Measurements from ENCODE around the gene ALKBH4. TPM values are rescaled to one million over a fixed set of nuclear protein-coding genes. Genes with fewer than 3 reads are reported as not detected.
A peak's percentile ranks its signal among the peaks of the same experiment; 100 is the strongest.
"Not testable (repeated sequence)": the region's sequence is repeated elsewhere in the genome, so short reads cannot be mapped to it uniquely, and the experiment has no call there.

The ALKBH4 gene
- total and polyA plus RNA-seq, 10 of the 15 experiments (the other 5 are each of a cell fraction or from before 2014, with no cell fraction given) = 4.1 to 16.9 (median 11.3) TPM

DNA sequence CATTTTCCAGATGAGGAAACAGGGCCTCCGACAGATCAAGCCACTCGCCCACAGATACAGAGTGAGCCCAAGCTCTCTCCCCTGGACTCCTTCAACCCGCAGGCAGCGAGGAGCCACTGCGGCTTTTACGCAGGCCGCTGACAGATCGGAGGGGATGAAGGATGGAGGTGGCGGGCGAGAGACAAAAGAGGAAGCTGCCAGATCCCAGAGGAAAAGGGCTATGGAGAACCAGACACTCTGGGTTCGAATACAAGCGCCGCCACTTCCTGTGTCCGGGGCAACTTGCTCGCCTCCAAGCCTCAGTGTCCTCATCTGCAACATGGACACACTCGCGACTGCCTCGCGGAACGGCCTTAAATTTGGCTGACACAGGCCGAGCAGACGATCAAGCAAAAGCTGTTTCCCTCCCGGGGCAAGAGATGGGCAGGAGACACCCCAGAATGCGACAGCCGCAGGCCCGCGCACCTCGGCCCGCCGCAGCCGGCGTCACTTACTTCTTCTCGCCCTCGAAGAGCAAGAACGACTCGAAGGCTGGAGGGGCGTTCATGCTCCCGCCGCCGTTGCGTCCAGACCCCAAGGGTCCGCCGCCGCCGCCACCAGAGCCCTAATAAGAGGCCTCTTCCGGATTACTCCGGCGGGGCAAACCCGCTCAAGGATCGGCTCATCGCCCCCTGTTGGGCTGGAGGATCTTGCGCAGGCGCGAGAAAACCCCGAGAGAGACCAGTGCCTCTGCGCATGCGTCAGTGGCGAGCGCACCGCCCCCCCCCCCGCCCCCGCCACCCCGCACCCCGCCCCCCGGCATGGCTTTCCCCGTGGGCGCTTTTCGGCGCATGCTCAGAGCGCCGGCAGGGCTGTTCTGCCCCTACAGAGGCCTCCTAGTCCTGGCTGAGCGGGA, 13.9 kb upstream of the ALKBH4 start, which contains the start of gene POLR2J:
TSS of gene POLR2J (minus strand) at position 609 of the 895 bp plus-strand sequence. CDS start at position 547, 62 bp downstream.
- H3K79me2 ChIP-seq (ENCODE audit: control insufficient read depth, insufficient read depth, low read length); H3K9ac ChIP-seq (ENCODE audit: control insufficient read depth, insufficient read depth, low read length); DNase-seq (ENCODE audit: low read depth, low spot score); H3K27ac ChIP-seq (ENCODE audit: control insufficient read depth, insufficient read depth); H2AFZ ChIP-seq (ENCODE audit: control insufficient read depth, low read depth, low read length); in situ Hi-C loops (cut with MboI); H3K4me3 ChIP-seq; H3K4me1 ChIP-seq (ENCODE audit: control insufficient read depth, insufficient read depth, low read length); H3K9me3 ChIP-seq (replicated peaks; ENCODE audit: control insufficient read depth, insufficient read depth, low read length); H3K4me2 ChIP-seq (ENCODE audit: control insufficient read depth, insufficient read depth); SMC1A ChIA-PET (ENCODE audit: uncharacterized antibody, unreplicated experiment); RAD21 ChIA-PET (ENCODE audit: unreplicated experiment); H3K36me3 ChIP-seq (ENCODE audit: control insufficient read depth in 2 of 2, insufficient read depth in 2 of 2, low read length in 1 of 2); intact Hi-C loops (cut with micrococcal nuclease; ENCODE audit: unreplicated experiment); H4K20me1 ChIP-seq (ENCODE audit: control insufficient read depth, insufficient read depth); POLR2A ChIA-PET; FAIRE-seq; H3K27me3 ChIP-seq (replicated peaks in 1 of 2; ENCODE audit: control insufficient read depth in 2 of 2, insufficient read depth in 2 of 2, low read length in 1 of 2): not testable (repeated sequence)
- WGBS (ENCODE audit: insufficient coverage, insufficient replicate concordance, low lambda C conversion rate, missing lambda C conversion rate) = 2% methylated on average over 23 of the region's 72 CpGs
- TSS peak; percentile 89 for BruUV-seq (replicated peaks)
- CTCF ChIA-PET = interaction anchor here (0.7 kb wide), 1 partner anchor 14 kb away, joined by 3 read pairs; the partner anchor contains the start of genes ALKBH4 and LRWD1
- peak; percentile 94 for ATAC-seq
- 0 out of 2 replicates have a peak, but pooled peaks have one; percentile 22 for TF ChIP-seq IKZF1 (conservative IDR thresholded peaks at IDR 0.05)
- peak; percentile 33; the same call in 1 of the 2 replicates for TF ChIP-seq HCFC1 (IDR thresholded peaks at IDR 0.05; ENCODE audit: low read length)
- TF ChIP-seq BACH1 (IDR thresholded peaks at IDR 0.05; ENCODE audit: borderline replicate concordance) = peak; percentile 18; the same call in 1 of the 2 replicates
- TF ChIP-seq, protein P1, sequence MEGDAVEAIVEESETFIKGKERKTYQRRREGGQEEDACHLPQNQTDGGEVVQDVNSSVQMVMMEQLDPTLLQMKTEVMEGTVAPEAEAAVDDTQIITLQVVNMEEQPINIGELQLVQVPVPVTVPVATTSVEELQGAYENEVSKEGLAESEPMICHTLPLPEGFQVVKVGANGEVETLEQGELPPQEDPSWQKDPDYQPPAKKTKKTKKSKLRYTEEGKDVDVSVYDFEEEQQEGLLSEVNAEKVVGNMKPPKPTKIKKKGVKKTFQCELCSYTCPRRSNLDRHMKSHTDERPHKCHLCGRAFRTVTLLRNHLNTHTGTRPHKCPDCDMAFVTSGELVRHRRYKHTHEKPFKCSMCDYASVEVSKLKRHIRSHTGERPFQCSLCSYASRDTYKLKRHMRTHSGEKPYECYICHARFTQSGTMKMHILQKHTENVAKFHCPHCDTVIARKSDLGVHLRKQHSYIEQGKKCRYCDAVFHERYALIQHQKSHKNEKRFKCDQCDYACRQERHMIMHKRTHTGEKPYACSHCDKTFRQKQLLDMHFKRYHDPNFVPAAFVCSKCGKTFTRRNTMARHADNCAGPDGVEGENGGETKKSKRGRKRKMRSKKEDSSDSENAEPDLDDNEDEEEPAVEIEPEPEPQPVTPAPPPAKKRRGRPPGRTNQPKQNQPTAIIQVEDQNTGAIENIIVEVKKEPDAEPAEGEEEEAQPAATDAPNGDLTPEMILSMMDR (IDR thresholded peaks at IDR 0.05 in 2 of 3, conservative IDR thresholded peaks at IDR 0.05 in 1 of 3; ENCODE audit: control insufficient read depth in 2 of 3, extremely low read depth in 1 of 3, insufficient read depth in 1 of 3, low read depth in 3 of 3, low read length in 3 of 3) = peak in 2 of 3 experiments; percentile 6 to 16; a peak in 1 of 6 replicates
- TF ChIP-seq TAF1 (IDR thresholded peaks at IDR 0.05; ENCODE audit: borderline replicate concordance, low read depth, low read length) = peak; percentile 43; the same call in 1 of the 2 replicates
- TF ChIP-seq GABPA (IDR thresholded peaks at IDR 0.05; ENCODE audit: low read depth) = peak; percentile 75; the same call in 1 of the 2 replicates
- 0 out of 2 replicates have a peak, but pooled peaks have one; percentile 6 for TF ChIP-seq NRF1 (conservative IDR thresholded peaks at IDR 0.05; ENCODE audit: low read depth, low read length)
- peak in 1 of 2 experiments; percentile 14; a peak in 1 of 4 replicates for TF ChIP-seq BHLHE40 (IDR thresholded peaks at IDR 0.05; ENCODE audit: borderline replicate concordance in 1 of 2, low read depth in 2 of 2, low read length in 1 of 2)
- TF ChIP-seq, protein P2, sequence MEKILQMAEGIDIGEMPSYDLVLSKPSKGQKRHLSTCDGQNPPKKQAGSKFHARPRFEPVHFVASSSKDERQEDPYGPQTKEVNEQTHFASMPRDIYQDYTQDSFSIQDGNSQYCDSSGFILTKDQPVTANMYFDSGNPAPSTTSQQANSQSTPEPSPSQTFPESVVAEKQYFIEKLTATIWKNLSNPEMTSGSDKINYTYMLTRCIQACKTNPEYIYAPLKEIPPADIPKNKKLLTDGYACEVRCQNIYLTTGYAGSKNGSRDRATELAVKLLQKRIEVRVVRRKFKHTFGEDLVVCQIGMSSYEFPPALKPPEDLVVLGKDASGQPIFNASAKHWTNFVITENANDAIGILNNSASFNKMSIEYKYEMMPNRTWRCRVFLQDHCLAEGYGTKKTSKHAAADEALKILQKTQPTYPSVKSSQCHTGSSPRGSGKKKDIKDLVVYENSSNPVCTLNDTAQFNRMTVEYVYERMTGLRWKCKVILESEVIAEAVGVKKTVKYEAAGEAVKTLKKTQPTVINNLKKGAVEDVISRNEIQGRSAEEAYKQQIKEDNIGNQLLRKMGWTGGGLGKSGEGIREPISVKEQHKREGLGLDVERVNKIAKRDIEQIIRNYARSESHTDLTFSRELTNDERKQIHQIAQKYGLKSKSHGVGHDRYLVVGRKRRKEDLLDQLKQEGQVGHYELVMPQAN (conservative IDR thresholded peaks at IDR 0.05) = 0 out of 2 replicates have a peak, but pooled peaks have one; percentile 32
- TF ChIP-seq, protein P3, sequence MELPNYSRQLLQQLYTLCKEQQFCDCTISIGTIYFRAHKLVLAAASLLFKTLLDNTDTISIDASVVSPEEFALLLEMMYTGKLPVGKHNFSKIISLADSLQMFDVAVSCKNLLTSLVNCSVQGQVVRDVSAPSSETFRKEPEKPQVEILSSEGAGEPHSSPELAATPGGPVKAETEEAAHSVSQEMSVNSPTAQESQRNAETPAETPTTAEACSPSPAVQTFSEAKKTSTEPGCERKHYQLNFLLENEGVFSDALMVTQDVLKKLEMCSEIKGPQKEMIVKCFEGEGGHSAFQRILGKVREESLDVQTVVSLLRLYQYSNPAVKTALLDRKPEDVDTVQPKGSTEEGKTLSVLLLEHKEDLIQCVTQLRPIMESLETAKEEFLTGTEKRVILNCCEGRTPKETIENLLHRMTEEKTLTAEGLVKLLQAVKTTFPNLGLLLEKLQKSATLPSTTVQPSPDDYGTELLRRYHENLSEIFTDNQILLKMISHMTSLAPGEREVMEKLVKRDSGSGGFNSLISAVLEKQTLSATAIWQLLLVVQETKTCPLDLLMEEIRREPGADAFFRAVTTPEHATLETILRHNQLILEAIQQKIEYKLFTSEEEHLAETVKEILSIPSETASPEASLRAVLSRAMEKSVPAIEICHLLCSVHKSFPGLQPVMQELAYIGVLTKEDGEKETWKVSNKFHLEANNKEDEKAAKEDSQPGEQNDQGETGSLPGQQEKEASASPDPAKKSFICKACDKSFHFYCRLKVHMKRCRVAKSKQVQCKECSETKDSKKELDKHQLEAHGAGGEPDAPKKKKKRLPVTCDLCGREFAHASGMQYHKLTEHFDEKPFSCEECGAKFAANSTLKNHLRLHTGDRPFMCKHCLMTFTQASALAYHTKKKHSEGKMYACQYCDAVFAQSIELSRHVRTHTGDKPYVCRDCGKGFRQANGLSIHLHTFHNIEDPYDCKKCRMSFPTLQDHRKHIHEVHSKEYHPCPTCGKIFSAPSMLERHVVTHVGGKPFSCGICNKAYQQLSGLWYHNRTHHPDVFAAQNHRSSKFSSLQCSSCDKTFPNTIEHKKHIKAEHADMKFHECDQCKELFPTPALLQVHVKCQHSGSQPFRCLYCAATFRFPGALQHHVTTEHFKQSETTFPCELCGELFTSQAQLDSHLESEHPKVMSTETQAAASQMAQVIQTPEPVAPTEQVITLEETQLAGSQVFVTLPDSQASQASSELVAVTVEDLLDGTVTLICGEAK (IDR thresholded peaks at IDR 0.05; ENCODE audit: borderline replicate concordance) = peak; percentile 53; the same call in 1 of the 2 replicates
- TF ChIP-seq, protein P4, sequence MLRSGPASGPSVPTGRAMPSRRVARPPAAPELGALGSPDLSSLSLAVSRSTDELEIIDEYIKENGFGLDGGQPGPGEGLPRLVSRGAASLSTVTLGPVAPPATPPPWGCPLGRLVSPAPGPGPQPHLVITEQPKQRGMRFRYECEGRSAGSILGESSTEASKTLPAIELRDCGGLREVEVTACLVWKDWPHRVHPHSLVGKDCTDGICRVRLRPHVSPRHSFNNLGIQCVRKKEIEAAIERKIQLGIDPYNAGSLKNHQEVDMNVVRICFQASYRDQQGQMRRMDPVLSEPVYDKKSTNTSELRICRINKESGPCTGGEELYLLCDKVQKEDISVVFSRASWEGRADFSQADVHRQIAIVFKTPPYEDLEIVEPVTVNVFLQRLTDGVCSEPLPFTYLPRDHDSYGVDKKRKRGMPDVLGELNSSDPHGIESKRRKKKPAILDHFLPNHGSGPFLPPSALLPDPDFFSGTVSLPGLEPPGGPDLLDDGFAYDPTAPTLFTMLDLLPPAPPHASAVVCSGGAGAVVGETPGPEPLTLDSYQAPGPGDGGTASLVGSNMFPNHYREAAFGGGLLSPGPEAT (IDR thresholded peaks at IDR 0.05; ENCODE audit: low read depth) = 0 out of 2 replicates have a peak, but pooled peaks have one; percentile 20

All from GM12878 (cell line).